GM12872 (cell line): Measurements from ENCODE around the gene CCDC80.

Experiments used
- TF ChIP-seq, protein P1 (sequence below): IDR thresholded peaks from 3 replicates; pipeline ENCODE4 v1.5.1; 2011; ENCODE audit warnings: low read depth, mild to moderate bottlenecking, low read length, moderate library complexity; ENCODE audit not compliant: insufficient read depth

CCDC80 gene

DNA sequence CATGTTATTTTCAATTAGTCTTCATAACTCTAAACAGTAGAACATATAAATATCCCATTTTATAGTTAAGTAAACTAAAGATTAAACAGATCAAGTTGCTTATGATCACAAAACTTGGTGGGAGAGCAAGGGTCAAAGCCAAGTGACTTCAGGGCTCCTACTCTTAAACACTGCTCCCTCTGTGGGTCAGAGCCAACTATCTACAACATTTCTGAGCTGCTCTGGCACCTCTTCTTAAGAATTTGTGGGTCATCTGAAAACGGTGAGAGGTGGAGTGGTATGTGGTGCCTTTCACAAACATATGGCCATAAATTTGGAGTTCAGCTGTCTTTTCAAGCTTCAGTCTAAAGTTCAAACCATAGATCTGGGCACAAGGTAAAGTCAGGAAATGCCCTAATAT, 90.1 kb downstream of the CCDC80 start:
- TF ChIP-seq, protein P1, sequence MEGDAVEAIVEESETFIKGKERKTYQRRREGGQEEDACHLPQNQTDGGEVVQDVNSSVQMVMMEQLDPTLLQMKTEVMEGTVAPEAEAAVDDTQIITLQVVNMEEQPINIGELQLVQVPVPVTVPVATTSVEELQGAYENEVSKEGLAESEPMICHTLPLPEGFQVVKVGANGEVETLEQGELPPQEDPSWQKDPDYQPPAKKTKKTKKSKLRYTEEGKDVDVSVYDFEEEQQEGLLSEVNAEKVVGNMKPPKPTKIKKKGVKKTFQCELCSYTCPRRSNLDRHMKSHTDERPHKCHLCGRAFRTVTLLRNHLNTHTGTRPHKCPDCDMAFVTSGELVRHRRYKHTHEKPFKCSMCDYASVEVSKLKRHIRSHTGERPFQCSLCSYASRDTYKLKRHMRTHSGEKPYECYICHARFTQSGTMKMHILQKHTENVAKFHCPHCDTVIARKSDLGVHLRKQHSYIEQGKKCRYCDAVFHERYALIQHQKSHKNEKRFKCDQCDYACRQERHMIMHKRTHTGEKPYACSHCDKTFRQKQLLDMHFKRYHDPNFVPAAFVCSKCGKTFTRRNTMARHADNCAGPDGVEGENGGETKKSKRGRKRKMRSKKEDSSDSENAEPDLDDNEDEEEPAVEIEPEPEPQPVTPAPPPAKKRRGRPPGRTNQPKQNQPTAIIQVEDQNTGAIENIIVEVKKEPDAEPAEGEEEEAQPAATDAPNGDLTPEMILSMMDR, result no peak
